Activated CD4-positive, alpha-beta T cell treated with anti-CD3 and anti-CD28 coated beads, Interleukin-2, Interleukin-4, amounts not matched to agents 100 ng/mL and 50 ng/mL, durations not matched to agents 16 hours and 8 hours (primary cell): ENCODE measurements around the gene GATA3.

Source experiments
- DNase-seq: peaks from one replicate; pipeline ENCODE4 v3.0.0-alpha.2; 2020; ENCODE audit warnings: low spot score

GATA3 gene

GRCh38 chr10:8051109-8051821 is 3.2 kb upstream of the GATA3 start:
- DNase-seq: no peak

GRCh38 chr10:8051851-8052257 is 2.6 kb upstream of the GATA3 start:
- no peak for DNase-seq

- no peak for DNase-seq
These were observed 2.0 kb upstream of the GATA3 start for GRCh38 chr10:8052341-8052955.

GRCh38 chr10:8052956-8053445 is 1.5 kb upstream of the GATA3 start:
- no peak for DNase-seq

- DNase-seq: peak; percentile 95
These were observed 843 bp upstream of the GATA3 start for GRCh38 chr10:8053446-8054243.

- DNase-seq: peak; percentile 54
These were observed 319 bp upstream of the GATA3 start for GRCh38 chr10:8054244-8054493.

- DNase-seq: no peak
These were observed 1.2 kb downstream of the GATA3 start for GRCh38 chr10:8055420-8056349.

GRCh38 chr10:8056378-8056777 is 1.9 kb downstream of the GATA3 start:
- DNase-seq: no peak

- peak; percentile 81 for DNase-seq
These were observed 2.4 kb downstream of the GATA3 start for GRCh38 chr10:8056871-8057331.

GRCh38 chr10:8057636-8058273 is 3.3 kb downstream of the GATA3 start:
- no peak for DNase-seq

GRCh38 chr10:8058274-8059111 is 4.0 kb downstream of the GATA3 start:
- DNase-seq: no peak

GRCh38 chr10:8059191-8059936 is 4.9 kb downstream of the GATA3 start:
- DNase-seq: no peak

- peak; percentile 91 for DNase-seq
These were observed 5.7 kb downstream of the GATA3 start for GRCh38 chr10:8060010-8060703.

- no peak for DNase-seq
These were observed 6.2 kb downstream of the GATA3 start for GRCh38 chr10:8060704-8061121.

- DNase-seq: peak; percentile 62
These were observed 7.1 kb downstream of the GATA3 start for GRCh38 chr10:8061274-8062211.

- DNase-seq: no peak
These were observed 8.8 kb downstream of the GATA3 start for GRCh38 chr10:8063128-8063908.

- DNase-seq: no peak
These were observed 9.4 kb downstream of the GATA3 start for GRCh38 chr10:8063935-8064334.
